Stimulated activated naive CD8-positive, alpha-beta T cell treated with anti-CD3 and anti-CD28 coated beads, Interleukin-15, Interleukin-2, amounts not matched to agents 100 ng/mL and 50 ng/mL, for 24 hours (primary cell): ENCODE data around the gene RHOA.
"Not testable (repeated sequence)": the region's sequence is repeated elsewhere in the genome, so short reads cannot be mapped to it uniquely, and the experiment has no call there.

Experiments used
- H3K27ac Mint-ChIP-seq: one replicate; pipeline ENCODE4 v1.8.0; 2021; ENCODE audit warnings: mild to moderate bottlenecking, mixed read lengths
- H3K27me3 Mint-ChIP-seq: one replicate; pipeline ENCODE4 v1.8.0; 2021; ENCODE audit warnings: mixed read lengths
- H3K36me3 Mint-ChIP-seq: one replicate; pipeline ENCODE4 v1.8.0; 2021; ENCODE audit warnings: low read depth, mixed read lengths
- H3K4me1 Mint-ChIP-seq: one replicate; pipeline ENCODE4 v1.8.0; 2021; ENCODE audit warnings: low read depth, mixed read lengths
- H3K4me3 Mint-ChIP-seq: one replicate; pipeline ENCODE4 v1.8.0; 2021; ENCODE audit warnings: mild to moderate bottlenecking, mixed read lengths
- H3K9me3 Mint-ChIP-seq: one replicate; pipeline ENCODE4 v1.8.0; 2021; ENCODE audit warnings: mixed read lengths

Gene RHOA

DNA sequence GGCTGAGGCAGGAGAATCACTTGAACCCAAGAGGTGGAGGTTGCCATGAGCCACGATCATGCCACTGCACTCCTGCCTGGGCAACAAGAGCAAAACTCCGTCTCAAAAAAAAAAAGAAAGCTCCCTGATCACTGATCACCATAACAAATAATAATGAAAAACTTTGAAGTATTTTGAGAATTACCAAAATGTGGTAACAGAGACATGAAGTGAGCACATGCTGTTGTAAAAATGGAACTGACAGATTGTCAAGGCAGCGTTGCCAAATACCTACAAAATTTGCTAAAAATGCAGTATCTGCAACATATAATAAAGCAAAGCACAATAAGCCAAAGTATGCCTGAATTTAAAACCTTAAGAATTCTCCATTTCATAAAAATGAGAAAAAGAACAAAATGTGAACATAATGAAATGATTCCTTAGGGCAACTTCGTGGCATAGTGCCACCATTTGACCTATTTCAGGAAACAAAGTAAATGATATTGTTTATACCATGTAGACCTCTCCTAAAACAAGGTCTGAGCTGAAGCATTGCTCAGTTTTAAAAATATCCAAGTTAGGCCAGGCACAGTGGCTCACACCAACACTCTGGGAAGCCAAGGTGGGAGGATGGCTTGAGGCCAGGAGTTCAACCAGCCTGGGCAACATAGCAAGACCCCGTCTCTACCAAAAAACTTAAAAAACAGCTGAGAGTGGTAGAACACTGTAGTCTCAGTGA, 77.7 kb downstream of the RHOA start:
- H3K9me3 Mint-ChIP-seq: no peaks in the 10 kb centered on the region
- no peaks in the 10 kb centered on the region for H3K27me3 Mint-ChIP-seq
- peaks cover 29% of the 10 kb centered on the region for H3K4me1 Mint-ChIP-seq
- no peak overlapping the region for H3K27ac Mint-ChIP-seq
- no peak overlapping the region for H3K4me3 Mint-ChIP-seq
- peaks cover 61% of the 10 kb centered on the region for H3K36me3 Mint-ChIP-seq

DNA sequence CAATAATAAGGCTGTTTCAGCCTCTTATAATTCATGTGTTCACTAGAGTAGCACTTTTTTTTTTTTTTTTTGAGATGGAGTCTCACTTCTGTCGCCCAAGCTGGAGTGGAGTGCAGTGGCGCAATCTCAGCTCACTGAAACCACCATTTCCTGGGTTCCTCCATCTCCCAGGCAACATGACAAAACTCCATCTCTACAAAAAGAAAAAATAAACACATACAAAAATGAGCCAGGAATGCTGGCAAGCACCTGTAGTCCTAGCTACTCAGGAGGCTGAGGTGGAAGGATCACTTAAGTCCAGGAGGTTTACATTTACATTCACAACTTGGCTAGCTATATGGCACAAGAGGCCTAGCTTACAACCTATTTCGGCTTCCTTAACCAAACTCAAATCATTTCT, 78.7 kb downstream of the RHOA start:
- H3K4me3 Mint-ChIP-seq: no peak overlapping the region
- no peaks in the 10 kb centered on the region for H3K9me3 Mint-ChIP-seq
- peaks cover 65% of the 10 kb centered on the region for H3K36me3 Mint-ChIP-seq
- peak overlapping the region; percentile 33 for H3K27ac Mint-ChIP-seq
- H3K4me1 Mint-ChIP-seq: peaks cover 19% of the 10 kb centered on the region
- H3K27me3 Mint-ChIP-seq: no peaks in the 10 kb centered on the region

DNA sequence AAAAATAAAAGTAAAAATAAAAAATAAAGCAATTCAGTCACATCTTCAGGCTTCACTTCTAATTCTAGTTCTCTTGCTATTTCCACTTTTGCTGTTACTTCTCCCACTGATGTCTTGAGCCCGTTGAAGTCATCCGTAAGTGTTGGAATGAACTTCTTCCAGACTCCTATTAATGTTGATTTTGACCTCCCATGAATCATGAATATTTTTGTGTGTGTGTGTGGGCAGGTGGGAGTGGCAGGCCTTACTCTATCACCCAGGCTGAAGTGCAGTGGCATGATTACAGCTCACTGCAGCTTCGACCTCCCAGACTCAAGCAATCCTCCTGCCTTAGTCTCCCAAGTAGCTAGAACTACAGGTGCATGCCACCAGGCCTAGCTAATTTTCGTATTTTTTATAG, 82.6 kb downstream of the RHOA start:
- no peak overlapping the region for H3K4me3 Mint-ChIP-seq
- no peak overlapping the region for H3K27ac Mint-ChIP-seq
- peaks cover 75% of the 10 kb centered on the region for H3K36me3 Mint-ChIP-seq
- no peaks in the 10 kb centered on the region for H3K27me3 Mint-ChIP-seq
- H3K4me1 Mint-ChIP-seq: peaks cover 11% of the 10 kb centered on the region
- no peaks in the 10 kb centered on the region for H3K9me3 Mint-ChIP-seq

DNA sequence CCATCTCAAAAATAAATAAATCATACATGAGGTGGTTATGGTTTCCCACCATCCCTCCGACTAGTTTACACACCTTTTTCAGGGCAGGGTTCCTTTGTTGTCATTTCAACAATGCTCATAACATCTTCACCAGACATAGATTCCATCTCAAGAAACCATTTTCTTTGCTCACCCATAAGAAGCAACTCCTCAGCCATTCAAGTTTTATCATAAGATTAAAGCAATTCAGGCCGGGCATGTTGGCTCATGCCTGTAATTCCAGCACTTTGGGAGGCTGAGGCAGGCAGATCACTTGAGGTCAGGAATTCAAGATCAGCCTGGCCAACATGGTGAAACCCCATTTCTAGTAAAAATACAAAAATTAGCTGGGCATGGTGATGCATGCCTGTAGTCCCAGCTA, 83.4 kb downstream of the RHOA start:
- H3K36me3 Mint-ChIP-seq: peaks cover 75% of the 10 kb centered on the region
- H3K4me1 Mint-ChIP-seq, H3K9me3 Mint-ChIP-seq, H3K4me3 Mint-ChIP-seq, H3K27me3 Mint-ChIP-seq, H3K27ac Mint-ChIP-seq: not testable (repeated sequence)

DNA sequence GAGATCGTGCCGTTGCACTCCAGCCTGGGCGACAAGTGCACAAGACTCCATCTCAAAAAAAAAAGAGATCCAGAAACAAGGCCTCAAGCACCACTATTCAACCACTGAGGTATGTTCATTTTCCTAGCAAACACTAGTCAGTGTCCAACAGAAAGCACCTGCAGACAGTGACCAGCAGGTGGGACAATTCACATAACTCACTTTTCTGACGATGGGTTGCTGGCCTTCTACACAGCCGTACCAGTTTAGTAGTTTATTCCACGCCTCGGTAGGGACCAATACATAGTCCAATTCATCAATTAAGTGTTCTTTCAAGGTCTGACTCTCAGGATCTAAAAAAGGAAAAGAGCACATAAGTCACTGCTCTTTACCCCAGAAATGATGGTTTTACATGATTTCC, 84.3 kb downstream of the RHOA start:
- no peaks in the 10 kb centered on the region for H3K27me3 Mint-ChIP-seq
- no peaks in the 10 kb centered on the region for H3K9me3 Mint-ChIP-seq
- no peak overlapping the region for H3K27ac Mint-ChIP-seq
- H3K4me1 Mint-ChIP-seq: no peaks in the 10 kb centered on the region
- no peak overlapping the region for H3K4me3 Mint-ChIP-seq
- H3K36me3 Mint-ChIP-seq: peaks cover 72% of the 10 kb centered on the region

DNA sequence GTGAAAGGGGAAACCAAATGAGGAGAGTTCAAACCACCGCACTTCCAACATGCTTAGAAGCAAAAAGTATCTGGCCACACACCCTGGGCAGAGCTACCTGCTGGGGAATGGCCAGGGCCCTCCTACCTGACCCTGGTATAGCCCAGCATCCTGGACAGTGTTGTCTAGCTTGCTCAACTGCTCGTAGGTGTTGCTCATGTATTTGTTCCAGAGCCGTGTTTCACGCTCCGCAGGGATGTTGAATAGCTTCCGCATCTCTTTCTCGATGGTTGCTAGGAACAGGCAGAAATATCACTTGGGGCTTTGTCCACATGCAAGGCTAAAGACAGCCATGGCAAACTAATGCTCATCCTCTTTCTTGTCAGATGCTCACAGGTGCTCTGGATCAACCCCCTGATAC, 87.0 kb downstream of the RHOA start:
- H3K4me3 Mint-ChIP-seq: no peak overlapping the region
- no peaks in the 10 kb centered on the region for H3K27me3 Mint-ChIP-seq
- no peaks in the 10 kb centered on the region for H3K9me3 Mint-ChIP-seq
- no peaks in the 10 kb centered on the region for H3K4me1 Mint-ChIP-seq
- H3K27ac Mint-ChIP-seq: no peak overlapping the region
- H3K36me3 Mint-ChIP-seq: peaks cover 74% of the 10 kb centered on the region

DNA sequence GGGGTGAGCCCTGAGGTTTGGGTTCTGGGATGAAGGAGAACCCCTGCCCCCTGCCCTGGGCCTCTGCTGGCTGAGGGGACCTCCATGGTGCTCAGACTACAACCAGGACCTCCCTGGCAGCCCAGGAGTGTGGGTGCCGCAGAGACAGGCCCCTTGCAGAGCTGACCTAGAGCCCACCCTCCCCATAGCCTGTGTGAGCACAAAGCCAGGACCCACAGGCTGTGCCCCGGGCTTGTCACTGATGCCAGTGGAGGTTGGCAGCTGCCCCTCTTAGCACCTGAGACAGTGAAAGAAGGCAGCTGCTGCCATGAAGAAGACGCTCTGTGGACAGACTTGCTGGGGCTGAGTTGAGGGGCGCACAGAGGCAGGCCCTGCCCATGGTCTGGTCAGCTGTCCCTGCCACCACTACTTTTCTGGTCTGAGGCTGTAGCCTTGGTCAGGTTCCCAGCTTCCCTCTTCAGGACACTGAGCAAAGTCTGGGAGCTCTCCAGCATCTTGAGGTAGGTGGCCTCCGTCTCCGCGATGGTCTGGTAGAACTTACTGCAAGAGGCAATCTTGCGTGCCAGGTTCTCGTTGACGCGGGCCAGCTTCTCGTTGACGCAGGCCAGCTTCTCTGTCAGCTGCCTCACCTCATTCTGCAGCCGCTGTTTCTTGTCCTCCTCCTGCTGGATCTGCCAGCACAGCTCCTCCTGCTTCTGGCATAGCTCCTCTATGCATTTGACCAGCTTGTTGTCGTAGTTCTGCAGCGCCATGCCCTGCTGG, 94.9 kb downstream of the RHOA start:
- H3K27me3 Mint-ChIP-seq: no peaks in the 10 kb centered on the region
- H3K4me1 Mint-ChIP-seq: peaks cover 13% of the 10 kb centered on the region
- H3K27ac Mint-ChIP-seq: no peak overlapping the region
- H3K4me3 Mint-ChIP-seq: no peak overlapping the region
- no peaks in the 10 kb centered on the region for H3K9me3 Mint-ChIP-seq
- H3K36me3 Mint-ChIP-seq: peaks cover 49% of the 10 kb centered on the region

DNA sequence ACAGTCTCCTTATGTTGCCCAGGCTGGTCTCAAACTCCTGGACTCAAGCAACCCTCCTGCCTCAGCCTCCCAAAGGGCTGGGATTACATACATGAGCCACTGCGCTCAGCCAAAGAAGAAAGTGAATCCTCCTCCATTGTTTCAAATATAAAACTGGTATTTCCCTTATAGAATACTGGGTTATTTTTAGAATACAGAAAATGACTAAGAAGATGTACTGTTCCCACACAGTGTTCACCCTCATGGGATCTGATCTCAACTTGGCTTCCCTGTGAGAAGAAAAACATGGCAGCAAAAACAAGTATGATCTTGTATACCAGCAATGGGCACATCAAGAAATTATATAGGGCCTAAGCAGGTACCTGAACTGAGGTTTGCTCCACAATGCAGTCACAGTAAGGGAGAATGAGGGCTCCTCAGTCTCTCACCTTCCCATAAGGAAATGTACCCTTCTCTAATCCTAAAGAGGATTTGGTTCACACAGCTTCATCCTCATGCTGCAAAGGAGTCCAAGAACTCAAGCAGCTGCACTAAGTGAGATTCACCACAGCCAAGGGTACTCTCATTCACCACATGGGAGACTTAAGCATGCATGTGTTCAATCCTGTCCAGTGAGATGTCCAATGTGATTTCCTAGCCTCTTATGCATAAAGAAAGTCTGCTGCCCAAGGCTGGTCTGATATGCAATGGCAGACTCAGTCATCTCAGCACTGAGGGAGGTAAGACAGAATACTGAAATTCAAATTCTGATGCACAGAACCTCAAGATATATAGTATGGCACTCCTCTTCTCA, 97.7 kb downstream of the RHOA start:
- Mint-ChIP-seq H3K27me3 (no peaks in the 10 kb centered on the region), H3K4me3 (no peak overlapping the region), H3K36me3 (peaks cover 47% of the 10 kb centered on the region), H3K4me1 (peaks cover 13% of the 10 kb centered on the region), H3K27ac (peak overlapping the region; percentile 40), H3K9me3 (no peaks in the 10 kb centered on the region)

DNA sequence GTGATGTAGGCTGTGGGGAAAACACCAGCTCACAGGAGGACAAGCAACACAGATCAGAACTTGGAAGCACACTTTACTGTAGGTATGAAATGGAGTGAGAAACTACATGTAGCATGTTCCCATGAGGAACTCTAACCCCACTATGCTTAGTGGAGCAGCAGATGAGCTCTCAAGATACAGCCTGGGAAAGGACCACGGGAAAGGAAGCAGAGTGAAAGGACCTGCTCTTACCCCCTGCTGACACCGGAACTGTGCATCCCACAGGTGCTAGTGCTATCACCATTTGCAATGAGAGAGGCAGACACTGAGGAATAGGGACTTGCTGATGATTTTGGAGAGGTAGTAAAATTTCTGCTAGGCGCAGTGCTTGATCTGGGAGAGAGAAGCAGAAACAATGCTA, 100.5 kb downstream of the RHOA start:
- peaks cover 13% of the 10 kb centered on the region for H3K4me1 Mint-ChIP-seq

DNA sequence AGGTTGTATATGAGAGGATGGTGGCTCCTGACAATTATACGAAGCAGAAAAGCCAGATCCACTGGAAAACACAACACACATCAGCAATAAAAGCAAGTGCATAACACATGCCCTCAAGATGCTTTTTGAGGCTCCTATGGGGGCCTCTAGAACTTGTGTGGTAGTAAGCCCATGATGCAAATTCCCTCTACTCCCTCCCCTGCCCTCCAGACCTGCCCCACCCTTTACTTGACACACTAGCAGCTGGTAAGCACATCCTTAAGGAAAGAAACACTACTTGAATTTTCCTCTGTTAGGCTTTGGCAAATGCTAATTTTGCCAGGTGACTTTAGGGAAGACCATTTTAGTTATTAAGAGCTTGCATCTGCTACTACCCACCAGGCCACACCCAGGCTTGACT, 101.1 kb downstream of the RHOA start:
- Mint-ChIP-seq H3K36me3 (peaks cover 58% of the 10 kb centered on the region), H3K27me3 (no peaks in the 10 kb centered on the region), H3K27ac (no peak overlapping the region), H3K4me1 (peaks cover 13% of the 10 kb centered on the region), H3K9me3 (no peaks in the 10 kb centered on the region), H3K4me3 (no peak overlapping the region)

More for the DNA sequence above, 100.5 kb downstream of the RHOA start:
- Mint-ChIP-seq H3K4me3 (no peak overlapping the region), H3K36me3 (peaks cover 54% of the 10 kb centered on the region), H3K27ac (no peak overlapping the region), H3K9me3 (no peaks in the 10 kb centered on the region), H3K27me3 (no peaks in the 10 kb centered on the region)
